ENCODE data around the gene ABHD16A. TPM values are rescaled to one million over a fixed set of nuclear protein-coding genes. Genes with fewer than 3 reads are reported as not detected.
A peak's percentile ranks its signal among the peaks of the same experiment; 100 is the strongest.

The ABHD16A gene
- total and polyA plus RNA-seq, 3 experiments from 2014 or later = 37.0 to 45.5 (median 41.0) TPM

- H3K27me3 ChIP-seq (ENCODE audit: insufficient read depth, low read length, poor library complexity, severe bottlenecking) = no peaks in the 10 kb centered on the region
- POLR2A ChIA-PET = interaction anchor here (5.2 kb wide), 1 partner anchor 7 kb away, joined by 112 read pairs; the partner anchor contains the start of genes C6orf47, CSNK2B and GPANK1
- no peak for DNase-seq
- peaks cover 0 to 9% of the 10 kb centered on the region in 2 donors for H3K27me3 Mint-ChIP-seq
- peaks cover 48% of the 10 kb centered on the region for H3K4me1 ChIP-seq (ENCODE audit: insufficient read depth, low read length)
- H3K4me3 ChIP-seq (ENCODE audit: low read length) = no peak within 1 kb of the TSS
- peaks cover 0 to 67% (median 3%) of the 10 kb centered on the region in 3 donors for H3K36me3 Mint-ChIP-seq
- peaks cover 0 to 5% (median 0%) of the 10 kb centered on the region in 5 donors for H3K9me3 Mint-ChIP-seq
- H3K4me3 Mint-ChIP-seq = peak within 1 kb of the TSS in 5 of 7 donors; percentile 18 to 72 (median 31)
- H3K27ac ChIP-seq (ENCODE audit: low read depth, low read length) = no peak within 1 kb of the TSS
- peaks cover 17% of the 10 kb centered on the region for H3K36me3 ChIP-seq (ENCODE audit: insufficient read depth, low read length)
- H3K27ac Mint-ChIP-seq = peak within 1 kb of the TSS in 7 of 8 donors; percentile 12 to 94 (median 70)
- H3K4me1 Mint-ChIP-seq = peaks cover 62 to 89% (median 70%) of the 10 kb centered on the region in 3 donors
- no peaks in the 10 kb centered on the region for H3K9me3 ChIP-seq (ENCODE audit: low read length)
- CTCF ChIA-PET = no interaction called here
Observed at GRCh38 chr6:31655349-31656237, 47.5 kb downstream of the ABHD16A start, which contains the start of gene APOM. APOM (plus strand) TSS chr6:31655894; CDS start chr6:31655967, 73 bp downstream.

- peaks cover 0 to 5% (median 0%) of the 10 kb centered on the region in 5 donors for H3K9me3 Mint-ChIP-seq
- H3K27ac Mint-ChIP-seq = peak overlapping the region in 3 of 8 donors; percentile 15 to 70 (median 36)
- peaks cover 19% of the 10 kb centered on the region for H3K36me3 ChIP-seq (ENCODE audit: insufficient read depth, low read length)
- no peak for DNase-seq
- peaks cover 47% of the 10 kb centered on the region for H3K4me1 ChIP-seq (ENCODE audit: insufficient read depth, low read length)
- H3K27ac ChIP-seq (ENCODE audit: low read depth, low read length) = no peak overlapping the region
- H3K4me3 Mint-ChIP-seq = peak overlapping the region in 3 of 7 donors; percentile 39 to 72 (median 68)
- H3K36me3 Mint-ChIP-seq = peaks cover 0 to 63% (median 3%) of the 10 kb centered on the region in 3 donors
- H3K4me3 ChIP-seq (ENCODE audit: low read length) = no peak overlapping the region
- POLR2A ChIA-PET = interaction anchor here (0.6 to 5.2 kb wide), 2 partner anchors 8 to 32 kb away, joined by 3 to 112 read pairs; partner anchors contain the start of genes C6orf47, CSNK2B and GPANK1
- no peaks in the 10 kb centered on the region for H3K9me3 ChIP-seq (ENCODE audit: low read length)
- peaks cover 0 to 9% of the 10 kb centered on the region in 2 donors for H3K27me3 Mint-ChIP-seq
- no peaks in the 10 kb centered on the region for H3K27me3 ChIP-seq (ENCODE audit: insufficient read depth, low read length, poor library complexity, severe bottlenecking)
- peaks cover 58 to 86% (median 70%) of the 10 kb centered on the region in 3 donors for H3K4me1 Mint-ChIP-seq
- CTCF ChIA-PET = interaction anchor here (4.5 kb wide), 1 partner anchor 8 kb away, joined by 39 read pairs; the partner anchor contains the start of gene GPANK1
Observed at GRCh38 chr6:31654574-31655348, 48.4 kb downstream of the ABHD16A start.

GRCh38 chr6:31652925-31653724 is 50.0 kb downstream of the ABHD16A start:
- peak in 4 of 5 donors; percentile 79 to 92 (median 88) for DNase-seq
- Mint-ChIP-seq H3K4me3 (peak overlapping the region; percentile 90 to 99 (median 96)), H3K4me1 (peaks cover 49 to 77% (median 61%) of the 10 kb centered on the region in 3 donors), H3K36me3 (peaks cover 0 to 70% (median 7%) of the 10 kb centered on the region in 3 donors), H3K27me3 (peaks cover 0 to 9% of the 10 kb centered on the region in 2 donors), H3K27ac (peak overlapping the region; percentile 95 to 100 (median 100)), H3K9me3 (peaks cover 0 to 5% (median 0%) of the 10 kb centered on the region in 5 donors)
- peaks cover 34% of the 10 kb centered on the region for H3K36me3 ChIP-seq (ENCODE audit: insufficient read depth, low read length)
- peak overlapping the region; percentile 97 for H3K4me3 ChIP-seq (ENCODE audit: low read length)
- H3K27ac ChIP-seq (ENCODE audit: low read depth, low read length) = peak overlapping the region; percentile 94
- H3K27me3 ChIP-seq (ENCODE audit: insufficient read depth, low read length, poor library complexity, severe bottlenecking) = no peaks in the 10 kb centered on the region
- peaks cover 30% of the 10 kb centered on the region for H3K4me1 ChIP-seq (ENCODE audit: insufficient read depth, low read length)
- no peaks in the 10 kb centered on the region for H3K9me3 ChIP-seq (ENCODE audit: low read length)
- CTCF ChIA-PET = interaction anchor here (1.0 to 4.5 kb wide), 11 partner anchors 10 to 210 kb away, joined by 3 to 39 read pairs (median 4); partner anchors contain the start of genes ABHD16A, GPANK1, HSPA1A and HSPA1L
- POLR2A ChIA-PET = interaction anchor here (0.6 to 5.2 kb wide), 14 partner anchors 10 to 1096 kb away, joined by 3 to 112 read pairs (median 3); partner anchors contain the start of genes ABHD16A, C6orf47, CSNK2B and GPANK1

GRCh38 chr6:31651602-31652191 is 51.4 kb downstream of the ABHD16A start:
- Histone ChIP-seq H3K4me1 (ENCODE audit: insufficient read depth, low read length) (peaks cover 20% of the 10 kb centered on the region), H3K36me3 (ENCODE audit: insufficient read depth, low read length) (peaks cover 40% of the 10 kb centered on the region), H3K27me3 (ENCODE audit: insufficient read depth, low read length, poor library complexity, severe bottlenecking) (no peaks in the 10 kb centered on the region), H3K27ac (ENCODE audit: low read depth, low read length) (peak overlapping the region; percentile 94), H3K9me3 (ENCODE audit: low read length) (no peaks in the 10 kb centered on the region), H3K4me3 (ENCODE audit: low read length) (peak overlapping the region; percentile 97)
- ChIA-PET CTCF (interaction anchor here (0.7 to 4.5 kb wide), 12 partner anchors 11 to 163 kb away, joined by 3 to 39 read pairs (median 4); partner anchors contain the start of genes DDAH2, GPANK1, HSPA1A and HSPA1L), POLR2A (interaction anchor here (0.5 to 5.2 kb wide), 21 partner anchors 11 to 1439 kb away, joined by 3 to 112 read pairs (median 4); partner anchors contain the start of genes ABHD16A, C6orf47, CSNK2B and DDX39B)
- Mint-ChIP-seq H3K27ac (peak overlapping the region; percentile 95 to 100 (median 100)), H3K9me3 (peaks cover 0 to 5% (median 0%) of the 10 kb centered on the region in 5 donors), H3K27me3 (peaks cover 0 to 9% of the 10 kb centered on the region in 2 donors), H3K4me1 (peaks cover 40 to 64% (median 49%) of the 10 kb centered on the region in 3 donors), H3K36me3 (peaks cover 0 to 71% (median 12%) of the 10 kb centered on the region in 3 donors), H3K4me3 (peak overlapping the region; percentile 90 to 99 (median 96))
- no peak for DNase-seq

- peak overlapping the region in 1 of 7 donors; percentile 15 for H3K4me3 Mint-ChIP-seq
- CTCF ChIA-PET = no interaction called here
- Histone ChIP-seq H3K4me3 (ENCODE audit: low read length) (no peak overlapping the region), H3K36me3 (ENCODE audit: insufficient read depth, low read length) (peaks cover 78% of the 10 kb centered on the region), H3K9me3 (ENCODE audit: low read length) (no peaks in the 10 kb centered on the region), H3K4me1 (ENCODE audit: insufficient read depth, low read length) (no peaks in the 10 kb centered on the region), H3K27me3 (ENCODE audit: insufficient read depth, low read length, poor library complexity, severe bottlenecking) (no peaks in the 10 kb centered on the region), H3K27ac (ENCODE audit: low read depth, low read length) (no peak overlapping the region)
- peaks cover 7 to 89% (median 18%) of the 10 kb centered on the region in 3 donors for H3K36me3 Mint-ChIP-seq
- POLR2A ChIA-PET = interaction anchor here (0.5 kb wide), 1 partner anchor 22 kb away, joined by 3 read pairs; no protein-coding TSS in a partner anchor
- no peaks in the 10 kb centered on the region for H3K27me3 Mint-ChIP-seq
- peaks cover 13 to 18% (median 18%) of the 10 kb centered on the region in 3 donors for H3K4me1 Mint-ChIP-seq
- peak overlapping the region in 6 of 8 donors; percentile 25 to 93 (median 46) for H3K27ac Mint-ChIP-seq
- no peaks in the 10 kb centered on the region for H3K9me3 Mint-ChIP-seq
- no peak for DNase-seq
Observed at GRCh38 chr6:31645325-31645724, 57.8 kb downstream of the ABHD16A start.

GRCh38 chr6:31643818-31644454 is 59.2 kb downstream of the ABHD16A start:
- H3K36me3 ChIP-seq (ENCODE audit: insufficient read depth, low read length) = peaks cover 83% of the 10 kb centered on the region
- ChIA-PET CTCF (interaction anchor here (0.7 to 2.2 kb wide), 2 partner anchors 45 to 176 kb away, joined by 3 to 9 read pairs; no protein-coding TSS in a partner anchor), POLR2A (interaction anchor here (1.1 kb wide), 1 partner anchor 171 kb away, joined by 3 read pairs; the partner anchor contains the start of gene HSPA1L)
- Mint-ChIP-seq H3K27ac (peak overlapping the region in 1 of 8 donors; percentile 85), H3K36me3 (peaks cover 7 to 91% (median 17%) of the 10 kb centered on the region in 3 donors), H3K4me1 (peaks cover 5 to 7% (median 6%) of the 10 kb centered on the region in 3 donors), H3K4me3 (no peak overlapping the region), H3K27me3 (no peaks in the 10 kb centered on the region), H3K9me3 (no peaks in the 10 kb centered on the region)
- no peak overlapping the region for H3K4me3 ChIP-seq (ENCODE audit: low read length)
- no peak overlapping the region for H3K27ac ChIP-seq (ENCODE audit: low read depth, low read length)
- H3K27me3 ChIP-seq (ENCODE audit: insufficient read depth, low read length, poor library complexity, severe bottlenecking) = no peaks in the 10 kb centered on the region
- H3K4me1 ChIP-seq (ENCODE audit: insufficient read depth, low read length) = no peaks in the 10 kb centered on the region
- H3K9me3 ChIP-seq (ENCODE audit: low read length) = no peaks in the 10 kb centered on the region
- DNase-seq = no peak

All from CD8-positive, alpha-beta memory T cell (primary cell).